ENCODE measurements around the gene SNAPC2.

GRCh38 chr19:7968796-7969554 is 48.8 kb downstream of the SNAPC2 start:
- TF ChIP-seq TAF1 (IDR thresholded peaks at IDR 0.05; ENCODE audit: borderline replicate concordance, insufficient read depth, low read length) (no peak), POLR2AphosphoS5 (IDR thresholded peaks at IDR 0.05; ENCODE audit: low read depth, low read length) (no peak), REST (IDR thresholded peaks at IDR 0.05; ENCODE audit: insufficient read depth in 1 of 2, low read depth in 2 of 2, low read length in 2 of 2) (no peak), FOXP2 (optimal IDR thresholded peaks at IDR 0.05; ENCODE audit: borderline replicate concordance, extremely low read depth, extremely low read length, insufficient read depth) (no peak)

Data from PFSK-1 (cell line).